ENCODE results near the gene CNTN4.

CNTN4 gene

GRCh38 chr3:3066378-3066777 lies 967.7 kb downstream of the CNTN4 start:
- no peak for DNase-seq (ENCODE audit: low read depth in 1 of 2, low spot score in 1 of 2)

GRCh38 chr3:3066910-3067309 lies 968.2 kb downstream of the CNTN4 start:
- Histone ChIP-seq H3K4me3 (replicated peaks; ENCODE audit: insufficient read depth, low read length) (no peak overlapping the region), H3K27ac (replicated peaks) (no peak overlapping the region), H3K27me3 (ENCODE audit: insufficient read depth, poor library complexity, severe bottlenecking) (no peaks in the 10 kb centered on the region)
- no peak for TF ChIP-seq CTCF (IDR thresholded peaks at IDR 0.05; ENCODE audit: insufficient read depth, low read length)
- no peak for DNase-seq (ENCODE audit: low read depth in 1 of 2, low spot score in 1 of 2)

More at GRCh38 chr3:3066378-3066777, 967.7 kb downstream of the CNTN4 start:
- no peak overlapping the region for H3K4me3 ChIP-seq (replicated peaks; ENCODE audit: insufficient read depth, low read length)
- no peak overlapping the region for H3K27ac ChIP-seq (replicated peaks)
- no peaks in the 10 kb centered on the region for H3K27me3 ChIP-seq (ENCODE audit: insufficient read depth, poor library complexity, severe bottlenecking)
- TF ChIP-seq CTCF (IDR thresholded peaks at IDR 0.05; ENCODE audit: insufficient read depth, low read length) (no peak), GABPA (IDR thresholded peaks at IDR 0.05; ENCODE audit: low read depth) (no peak), SPI1 (IDR thresholded peaks at IDR 0.05; ENCODE audit: borderline replicate concordance, low read depth) (no peak), POLR2AphosphoS5 (IDR thresholded peaks at IDR 0.05; ENCODE audit: low read depth) (no peak), REST (IDR thresholded peaks at IDR 0.05; ENCODE audit: insufficient replicate concordance, low read depth) (no peak)

- no peak for DNase-seq (ENCODE audit: low read depth in 1 of 2, low spot score in 1 of 2)
- no peak for TF ChIP-seq POLR2AphosphoS5 (IDR thresholded peaks at IDR 0.05; ENCODE audit: low read depth)
- no peak for TF ChIP-seq GABPA (IDR thresholded peaks at IDR 0.05; ENCODE audit: low read depth)
- TF ChIP-seq CTCF (IDR thresholded peaks at IDR 0.05; ENCODE audit: insufficient read depth, low read length): no peak
- no peak for TF ChIP-seq SPI1 (IDR thresholded peaks at IDR 0.05; ENCODE audit: borderline replicate concordance, low read depth)
- TF ChIP-seq REST (IDR thresholded peaks at IDR 0.05; ENCODE audit: insufficient replicate concordance, low read depth): no peak
These were observed 969.8 kb downstream of the CNTN4 start for GRCh38 chr3:3068358-3068881.

GRCh38 chr3:3069723-3070122 lies 971.1 kb downstream of the CNTN4 start:
- DNase-seq (ENCODE audit: low read depth in 1 of 2, low spot score in 1 of 2): no peak
- no peaks in the 10 kb centered on the region for H3K27me3 ChIP-seq (ENCODE audit: insufficient read depth, poor library complexity, severe bottlenecking)
- TF ChIP-seq SPI1 (IDR thresholded peaks at IDR 0.05; ENCODE audit: borderline replicate concordance, low read depth): no peak
- TF ChIP-seq POLR2AphosphoS5 (IDR thresholded peaks at IDR 0.05; ENCODE audit: low read depth): no peak
- TF ChIP-seq REST (IDR thresholded peaks at IDR 0.05; ENCODE audit: insufficient replicate concordance, low read depth): no peak
- H3K4me3 ChIP-seq (replicated peaks; ENCODE audit: insufficient read depth, low read length): no peak overlapping the region
- no peak overlapping the region for H3K27ac ChIP-seq (replicated peaks)

More at GRCh38 chr3:3068358-3068881, 969.8 kb downstream of the CNTN4 start:
- H3K27ac ChIP-seq (replicated peaks): no peak overlapping the region
- no peaks in the 10 kb centered on the region for H3K27me3 ChIP-seq (ENCODE audit: insufficient read depth, poor library complexity, severe bottlenecking)
- no peak overlapping the region for H3K4me3 ChIP-seq (replicated peaks; ENCODE audit: insufficient read depth, low read length)
